Activated CD4-positive, alpha-beta memory T cell treated with anti-CD3 and anti-CD28 coated beads, Interleukin-2, amount 10 ng/mL, durations not matched to agents 7 days and 5 days (primary cell): ENCODE measurements around the gene MTREX. TPM values are rescaled to one million over a fixed set of nuclear protein-coding genes. Genes with fewer than 3 reads are reported as not detected.
A peak's percentile ranks its signal among the peaks of the same experiment; 100 is the strongest.
"Not testable (repeated sequence)": the region's sequence is repeated elsewhere in the genome, so short reads cannot be mapped to it uniquely, and the experiment has no call there.

Experiments
- CTCF ChIA-PET: fragments of 350-600 bp; sonication (Branson Sonifier 250); formaldehyde crosslinking; loops from one replicate; lab custom pipeline; 2021; ENCODE audit warnings: antibody characterized with exemption, inconsistent platforms; lab: Charles Lee
- POLR2A ChIA-PET: fragments of 350-600 bp; sonication (Branson Sonifier 250); formaldehyde crosslinking; loops from one replicate; lab custom pipeline; 2021; ENCODE audit warnings: antibody characterized with exemption; lab: Charles Lee
- DNase-seq: peaks from one replicate; pipeline ENCODE4 v3.0.0-alpha.2; 2020
- H3K27ac Mint-ChIP-seq: one replicate; pipeline ENCODE4 v1.8.0; 2021; ENCODE audit warnings: mild to moderate bottlenecking, mixed read lengths
- H3K27me3 Mint-ChIP-seq: one replicate; pipeline ENCODE4 v1.8.0; 2021; ENCODE audit warnings: mixed read lengths
- H3K36me3 Mint-ChIP-seq: one replicate; pipeline ENCODE4 v1.8.0; 2021; ENCODE audit warnings: low read depth, mixed read lengths
- H3K4me1 Mint-ChIP-seq: one replicate; pipeline ENCODE4 v1.8.0; 2021; ENCODE audit warnings: mixed read lengths
- H3K4me3 Mint-ChIP-seq: one replicate; pipeline ENCODE4 v1.8.0; 2021; ENCODE audit warnings: mild to moderate bottlenecking, mixed read lengths
- H3K9me3 Mint-ChIP-seq: one replicate; pipeline ENCODE4 v1.8.0; 2021; ENCODE audit warnings: mixed read lengths
- total RNA-seq, 2 experiments: library from RNA; stranded (reverse); gene quantifications; one replicate each; pipeline ENCODE4 v1.2.3, GENCODE V29; 2021

The MTREX gene
- total RNA-seq, 2 experiments from 2014 or later = 69.7 to 71.4 TPM

DNA sequence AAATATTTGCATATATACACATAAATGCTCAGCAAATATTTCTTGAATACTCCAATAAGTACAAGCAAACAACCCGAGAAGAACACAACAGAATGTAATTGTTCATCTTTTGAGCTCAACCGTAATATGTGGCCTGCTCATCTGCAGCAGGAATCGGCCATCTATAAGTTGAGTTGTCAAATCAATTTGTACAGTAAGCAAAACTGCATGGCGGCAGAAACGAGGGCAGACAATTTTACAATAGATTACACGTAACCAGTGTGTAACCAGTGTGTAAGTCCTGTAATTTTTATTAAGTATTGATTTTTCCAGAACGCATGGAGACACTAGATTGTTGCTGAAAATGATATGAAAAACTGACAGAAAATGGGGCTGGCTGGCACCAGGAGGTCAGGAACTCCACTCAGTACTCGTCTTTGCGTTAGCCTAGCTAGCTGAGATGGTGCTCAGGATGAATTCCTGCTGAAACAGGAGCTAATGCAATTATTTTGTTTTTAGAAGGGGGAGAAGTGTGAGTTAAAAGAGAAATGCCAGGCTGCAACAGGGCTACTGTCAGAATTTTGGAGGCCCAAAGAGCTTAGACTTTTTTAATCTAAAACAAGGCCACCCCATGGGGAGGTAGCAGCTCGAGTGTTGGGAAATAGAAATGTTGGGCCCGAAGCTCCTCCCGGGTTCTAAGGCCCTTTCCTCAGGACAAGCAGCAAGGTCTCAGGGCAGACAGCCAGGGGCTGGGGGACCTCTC lies 977 bp upstream of the MTREX start:
- DNase-seq = no peak
- Mint-ChIP-seq H3K4me1 (peaks cover 19% of the 10 kb centered on the region), H3K27me3 (no peaks in the 10 kb centered on the region), H3K4me3 (no peak overlapping the region), H3K9me3 (peaks cover 2% of the 10 kb centered on the region), H3K27ac (no peak overlapping the region), H3K36me3 (peaks cover 24% of the 10 kb centered on the region)
- ChIA-PET CTCF (interaction anchor here (0.9 to 3.3 kb wide), 11 partner anchors 11 to 385 kb away, joined by 3 to 19 read pairs (median 4); partner anchors contain the start of genes CCNO and CDC20B), POLR2A (interaction anchor here (0.6 to 2.9 kb wide), 17 partner anchors 9 to 1604 kb away, joined by 3 to 19 read pairs (median 3); partner anchors contain the start of genes CCNO and PLPP1)

DNA sequence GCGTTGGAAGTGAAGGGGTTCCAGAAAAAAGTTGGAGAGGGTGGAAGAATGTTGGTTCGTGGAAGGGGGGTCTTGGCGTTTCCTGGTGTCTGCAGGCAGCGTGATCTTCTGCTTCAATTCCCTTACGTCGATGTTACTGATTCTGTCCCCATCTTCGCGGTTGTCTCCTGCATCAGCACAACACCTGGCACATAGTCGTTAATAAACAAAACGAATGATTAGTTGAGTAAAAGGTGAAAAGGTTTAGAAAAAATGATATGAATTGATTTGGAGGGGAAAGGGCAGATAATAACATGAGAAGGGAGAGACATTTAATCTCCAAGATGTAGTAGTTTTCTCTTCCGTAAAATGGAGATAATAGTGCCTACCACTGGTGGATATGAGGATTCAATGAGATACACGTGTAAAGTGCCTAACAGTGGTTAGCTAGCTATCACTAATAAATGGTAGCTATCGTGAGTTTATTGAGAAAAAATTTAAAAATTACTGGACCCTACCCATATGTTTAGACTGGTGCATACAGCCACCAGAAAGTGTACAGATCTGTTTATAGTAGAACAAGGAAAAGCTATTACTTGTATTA lies 556 bp downstream of the MTREX start:
- peak; percentile 25 for DNase-seq
- H3K36me3 Mint-ChIP-seq = peaks cover 20% of the 10 kb centered on the region
- peaks cover 22% of the 10 kb centered on the region for H3K4me1 Mint-ChIP-seq
- H3K27me3 Mint-ChIP-seq = no peaks in the 10 kb centered on the region
- no peak overlapping the region for H3K4me3 Mint-ChIP-seq
- ChIA-PET POLR2A (interaction anchor here (0.7 to 2.9 kb wide), 11 partner anchors 11 to 397 kb away, joined by 3 to 19 read pairs (median 4); partner anchors contain the start of gene PLPP1), CTCF (interaction anchor here (0.7 to 3.3 kb wide), 4 partner anchors 15 to 246 kb away, joined by 3 to 19 read pairs (median 4); partner anchors contain the start of gene CCNO)
- H3K9me3 Mint-ChIP-seq = peaks cover 2% of the 10 kb centered on the region
- H3K27ac Mint-ChIP-seq = no peak overlapping the region

DNA sequence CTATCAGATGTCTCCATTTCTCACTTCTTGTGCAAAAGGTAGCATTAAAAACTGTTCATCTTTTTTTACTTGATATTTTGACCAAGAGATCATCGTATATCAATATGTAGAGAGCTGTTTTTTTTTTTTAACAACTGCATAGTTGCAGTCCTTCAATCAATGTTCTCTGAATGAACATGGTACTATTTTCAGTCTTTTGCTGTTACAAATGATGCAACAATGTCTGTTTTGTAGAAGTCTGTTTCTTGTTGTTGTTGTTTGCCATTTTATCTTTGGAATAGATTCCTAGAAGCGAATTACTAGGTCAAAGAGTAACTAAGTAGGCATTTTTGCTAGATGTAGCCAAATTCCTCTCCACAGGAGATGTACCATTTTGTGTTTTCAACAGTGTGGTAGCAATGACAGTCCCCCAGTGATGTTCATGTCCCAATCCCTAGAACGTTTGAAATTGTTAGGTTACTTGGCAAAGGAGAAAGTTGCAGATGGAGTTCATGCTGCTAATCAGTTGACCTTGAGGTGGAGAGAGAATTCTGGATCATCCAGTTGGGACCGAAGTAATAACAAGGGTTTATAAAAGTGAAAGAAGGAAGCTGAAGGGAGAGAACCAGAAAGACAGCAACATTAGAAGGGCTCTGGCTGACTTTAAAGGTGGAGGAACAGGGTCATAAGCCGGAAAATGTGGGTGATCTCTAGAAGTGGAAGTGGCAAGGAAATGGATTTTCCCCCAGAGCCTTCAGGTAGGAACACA lies 6.3 kb downstream of the MTREX start:
- POLR2A ChIA-PET = no interaction called here
- Mint-ChIP-seq H3K27ac (no peak overlapping the region), H3K4me1 (peaks cover 32% of the 10 kb centered on the region), H3K4me3 (no peak overlapping the region), H3K9me3 (peaks cover 16% of the 10 kb centered on the region), H3K27me3 (no peaks in the 10 kb centered on the region), H3K36me3 (peaks cover 43% of the 10 kb centered on the region)
- DNase-seq = no peak
- CTCF ChIA-PET = no interaction called here

DNA sequence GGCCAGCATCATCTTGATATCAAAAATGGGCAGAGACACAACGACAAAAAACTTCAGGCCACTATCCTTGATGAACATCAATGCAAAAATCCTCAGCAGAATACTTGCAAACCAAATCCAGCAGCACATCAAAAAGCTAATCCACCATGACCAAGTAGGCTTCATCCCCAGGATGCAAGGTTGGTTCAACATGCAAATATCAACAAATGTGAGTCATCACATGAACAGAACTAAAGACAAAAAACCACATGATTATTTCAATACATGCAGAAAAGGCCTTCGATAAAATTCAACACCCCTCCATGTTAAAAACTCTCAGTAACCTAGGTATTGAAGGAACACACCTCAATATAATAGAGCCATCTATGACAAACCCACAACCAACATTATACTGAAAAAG lies 8.5 kb downstream of the MTREX start:
- POLR2A ChIA-PET = no interaction called here
- no peak overlapping the region for H3K27ac Mint-ChIP-seq
- H3K9me3 Mint-ChIP-seq = peaks cover 16% of the 10 kb centered on the region
- no peak overlapping the region for H3K4me3 Mint-ChIP-seq
- DNase-seq = no peak
- CTCF ChIA-PET = no interaction called here
- peaks cover 40% of the 10 kb centered on the region for H3K36me3 Mint-ChIP-seq
- no peaks in the 10 kb centered on the region for H3K27me3 Mint-ChIP-seq
- peaks cover 24% of the 10 kb centered on the region for H3K4me1 Mint-ChIP-seq

GRCh38 chr5:55316837-55317236 lies 9.0 kb downstream of the MTREX start:
- DNase-seq = no peak
- Mint-ChIP-seq H3K4me3 (no peak overlapping the region), H3K27me3 (no peaks in the 10 kb centered on the region), H3K4me1 (peaks cover 20% of the 10 kb centered on the region), H3K27ac (no peak overlapping the region), H3K9me3 (peaks cover 16% of the 10 kb centered on the region), H3K36me3 (peaks cover 36% of the 10 kb centered on the region)
- POLR2A ChIA-PET = interaction anchor here (0.7 kb wide), 1 partner anchor 10 kb away, joined by 3 read pairs; the partner anchor contains the start of genes DHX29 and MTREX
- CTCF ChIA-PET = no interaction called here

DNA sequence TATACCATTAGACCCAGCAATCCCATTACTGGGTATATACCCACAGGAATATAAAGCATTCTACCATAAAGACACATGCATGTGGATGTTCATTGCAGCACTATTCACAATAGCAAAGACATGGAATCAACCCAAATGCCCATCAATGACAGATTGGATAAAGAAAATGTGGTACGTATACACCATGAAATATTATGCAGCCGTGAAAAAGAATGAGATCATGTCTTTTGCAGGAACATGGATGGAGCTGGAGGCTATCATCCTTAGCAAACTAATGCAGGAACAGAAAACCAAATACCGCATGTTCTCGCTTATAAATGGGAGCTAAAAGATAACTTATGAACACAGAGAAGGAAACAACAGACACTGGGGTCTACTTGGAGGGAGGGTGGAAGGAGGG lies 10.4 kb downstream of the MTREX start:
- H3K27ac Mint-ChIP-seq, H3K27me3 Mint-ChIP-seq, POLR2A ChIA-PET, DNase-seq, H3K4me3 Mint-ChIP-seq: not testable (repeated sequence)
- Mint-ChIP-seq H3K4me1 (peaks cover 16% of the 10 kb centered on the region), H3K36me3 (peaks cover 32% of the 10 kb centered on the region), H3K9me3 (peaks cover 16% of the 10 kb centered on the region)
- CTCF ChIA-PET = interaction anchor here (1.1 kb wide), 1 partner anchor 11 kb away, joined by 4 read pairs; the partner anchor contains the start of genes DHX29 and MTREX

GRCh38 chr5:55319491-55319890 lies 11.7 kb downstream of the MTREX start:
- Mint-ChIP-seq H3K9me3 (peaks cover 14% of the 10 kb centered on the region), H3K4me1 (peaks cover 8% of the 10 kb centered on the region), H3K27me3 (no peaks in the 10 kb centered on the region), H3K4me3 (no peak overlapping the region), H3K36me3 (peaks cover 23% of the 10 kb centered on the region), H3K27ac (no peak overlapping the region)
- DNase-seq = no peak
- ChIA-PET CTCF (no interaction called here), POLR2A (interaction anchor here (1.0 kb wide), 1 partner anchor 12 kb away, joined by 5 read pairs; the partner anchor contains the start of gene MTREX)

- Mint-ChIP-seq H3K27ac (no peak overlapping the region), H3K27me3 (no peaks in the 10 kb centered on the region), H3K4me1 (peaks cover 9% of the 10 kb centered on the region), H3K36me3 (peaks cover 23% of the 10 kb centered on the region), H3K4me3 (no peak overlapping the region), H3K9me3 (peaks cover 14% of the 10 kb centered on the region)
- no peak for DNase-seq
- ChIA-PET CTCF (no interaction called here), POLR2A (no interaction called here)
Measured at GRCh38 chr5:55320571-55320970, 12.8 kb downstream of the MTREX start.

DNA sequence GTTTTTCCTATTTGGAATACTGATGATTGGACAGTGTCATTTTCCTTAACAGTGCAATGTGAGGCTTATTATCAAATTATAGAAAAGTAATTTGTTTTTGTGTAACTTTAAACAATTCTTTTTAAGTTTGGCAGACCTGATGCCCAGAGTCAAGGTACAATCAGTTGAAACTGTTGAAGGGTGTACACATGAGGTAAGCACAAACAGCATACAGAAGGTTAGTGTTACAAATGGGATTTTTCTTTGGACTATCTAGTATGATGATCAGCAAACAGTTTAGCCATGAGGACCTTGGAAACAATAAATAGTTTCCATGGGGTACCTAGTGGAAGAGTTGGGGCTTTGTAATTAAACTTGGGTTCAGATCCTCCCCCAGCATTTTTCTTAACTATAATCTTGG lies 16.2 kb downstream of the MTREX start:
- POLR2A ChIA-PET = interaction anchor here (0.6 kb wide), 1 partner anchor 17 kb away, joined by 3 read pairs; no protein-coding TSS in a partner anchor
- CTCF ChIA-PET = interaction anchor here (0.7 to 2.7 kb wide), 4 partner anchors 67 to 368 kb away, joined by 3 to 11 read pairs (median 4); no protein-coding TSS in a partner anchor

DNA sequence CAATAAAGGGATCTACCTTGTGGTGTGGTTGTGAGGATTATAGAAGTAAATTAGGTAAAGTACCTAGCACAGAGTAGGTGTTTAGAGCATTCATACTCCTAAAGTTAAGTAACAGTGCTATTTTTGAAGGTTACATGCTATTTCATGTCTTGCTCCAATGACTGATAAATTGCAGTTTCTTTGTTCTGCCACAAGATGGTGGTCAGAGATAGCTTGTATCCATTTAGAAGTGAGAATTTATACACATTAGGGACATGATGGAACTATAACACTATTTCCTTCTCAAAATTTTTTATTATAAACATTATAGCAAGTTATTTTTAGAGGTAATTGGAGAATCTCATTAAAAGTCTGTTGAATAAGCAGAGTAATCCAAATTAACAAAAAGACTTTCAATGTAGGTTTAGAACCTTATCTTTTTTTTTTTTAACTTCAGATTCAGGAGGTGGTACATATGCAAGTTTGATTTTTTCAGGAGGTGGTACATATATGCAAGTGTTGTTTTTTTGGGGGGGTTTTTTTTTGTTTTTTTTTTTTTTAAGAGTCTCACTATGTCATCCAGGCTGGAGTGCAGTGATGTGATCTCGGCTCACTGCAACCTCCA lies 17.1 kb downstream of the MTREX start:
- DNase-seq = no peak
- Mint-ChIP-seq H3K27ac (peak overlapping the region; percentile 17), H3K36me3 (peaks cover 28% of the 10 kb centered on the region)

More for the DNA sequence above, 16.2 kb downstream of the MTREX start:
- peaks cover 18% of the 10 kb centered on the region for H3K4me1 Mint-ChIP-seq
- H3K9me3 Mint-ChIP-seq = no peaks in the 10 kb centered on the region
- DNase-seq = no peak
- no peak overlapping the region for H3K4me3 Mint-ChIP-seq
- H3K27ac Mint-ChIP-seq = no peak overlapping the region
- H3K36me3 Mint-ChIP-seq = peaks cover 20% of the 10 kb centered on the region
- H3K27me3 Mint-ChIP-seq = no peaks in the 10 kb centered on the region

GRCh38 chr5:55325621-55326020 lies 17.8 kb downstream of the MTREX start:
- POLR2A ChIA-PET = interaction anchor here (1.0 kb wide), 1 partner anchor 17 kb away, joined by 3 read pairs; no protein-coding TSS in a partner anchor
- Mint-ChIP-seq H3K27me3 (no peaks in the 10 kb centered on the region), H3K4me1 (peaks cover 22% of the 10 kb centered on the region), H3K9me3 (no peaks in the 10 kb centered on the region), H3K4me3 (no peak overlapping the region), H3K36me3 (peaks cover 34% of the 10 kb centered on the region), H3K27ac (no peak overlapping the region)
- no peak for DNase-seq
- CTCF ChIA-PET = interaction anchor here (1.8 to 2.7 kb wide), 2 partner anchors 19 to 367 kb away, joined by 5 to 11 read pairs; partner anchors contain the start of gene DHX29

More for the DNA sequence above, 17.1 kb downstream of the MTREX start:
- Mint-ChIP-seq H3K4me1 (peaks cover 18% of the 10 kb centered on the region), H3K4me3 (no peak overlapping the region), H3K9me3 (no peaks in the 10 kb centered on the region), H3K27me3 (no peaks in the 10 kb centered on the region)
- POLR2A ChIA-PET = interaction anchor here (1.0 kb wide), 1 partner anchor 18 kb away, joined by 3 read pairs; no protein-coding TSS in a partner anchor
- CTCF ChIA-PET = interaction anchor here (0.6 to 2.7 kb wide), 6 partner anchors 18 to 1895 kb away, joined by 3 to 11 read pairs (median 4); partner anchors contain the start of gene DHX29

DNA sequence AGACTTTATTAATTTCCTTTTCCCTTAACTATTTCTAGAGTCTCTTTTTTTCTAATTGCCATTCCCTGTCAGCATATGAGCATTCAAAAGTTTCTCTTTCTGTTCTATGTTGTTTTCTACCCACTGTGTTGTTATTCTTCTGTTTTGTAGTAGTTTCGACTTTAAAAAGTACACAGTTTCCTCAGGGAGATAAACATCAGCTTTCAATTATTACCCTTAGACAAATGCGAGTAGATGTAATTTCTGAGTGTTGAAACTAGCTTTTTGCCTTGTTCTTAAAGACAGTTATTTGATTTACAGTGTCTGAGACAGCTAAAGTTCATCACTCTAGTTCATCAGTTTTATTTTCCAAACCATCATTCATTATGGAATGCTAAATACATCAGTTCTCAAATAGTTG lies 19.5 kb downstream of the MTREX start:
- H3K27me3 Mint-ChIP-seq = no peaks in the 10 kb centered on the region
- H3K36me3 Mint-ChIP-seq = peaks cover 49% of the 10 kb centered on the region
- POLR2A ChIA-PET = interaction anchor here (1.4 kb wide), 1 partner anchor 20 kb away, joined by 4 read pairs; the partner anchor contains the start of genes DHX29 and MTREX
- H3K9me3 Mint-ChIP-seq = no peaks in the 10 kb centered on the region
- peaks cover 22% of the 10 kb centered on the region for H3K4me1 Mint-ChIP-seq
- CTCF ChIA-PET = interaction anchor here (0.8 to 1.6 kb wide), 2 partner anchors 15 to 16 kb away, joined by 3 to 5 read pairs; no protein-coding TSS in a partner anchor
- H3K27ac Mint-ChIP-seq = peak overlapping the region; percentile 51
- no peak overlapping the region for H3K4me3 Mint-ChIP-seq
- no peak for DNase-seq
